GM19238 (cell line): Measurements from ENCODE around the gene GSC.

Experiments
- DNase-seq: peaks from one replicate; pipeline ENCODE4 v3.0.0; 2011; ENCODE audit warnings: low spot score; ENCODE audit not compliant: insufficient read length

Gene GSC

GRCh38 chr14:94771906-94772490 lies 2.1 kb upstream of the GSC start:
- no peak for DNase-seq

- no peak for DNase-seq
Observed at GRCh38 chr14:94771158-94771905, 1.4 kb upstream of the GSC start.

GRCh38 chr14:94770815-94771157 lies 873 bp upstream of the GSC start:
- DNase-seq, result no peak

- no peak for DNase-seq
Observed at GRCh38 chr14:94770251-94770749, 387 bp upstream of the GSC start.

- DNase-seq, result no peak
Observed at GRCh38 chr14:94768521-94769390, 1.2 kb downstream of the GSC start.

- no peak for DNase-seq
Observed at GRCh38 chr14:94768141-94768520, 1.8 kb downstream of the GSC start.

GRCh38 chr14:94767321-94767878 lies 2.5 kb downstream of the GSC start:
- DNase-seq, result no peak

- DNase-seq, result no peak
Observed at GRCh38 chr14:94764573-94764972, 5.3 kb downstream of the GSC start.

- DNase-seq, result no peak
Observed at GRCh38 chr14:94762431-94762830, 7.5 kb downstream of the GSC start.

GRCh38 chr14:94761997-94762377 lies 7.9 kb downstream of the GSC start:
- DNase-seq, result no peak

GRCh38 chr14:94761348-94761996 lies 8.4 kb downstream of the GSC start:
- no peak for DNase-seq

GRCh38 chr14:94756310-94756882 lies 13.5 kb downstream of the GSC start:
- no peak for DNase-seq

GRCh38 chr14:94754391-94754942 lies 15.4 kb downstream of the GSC start:
- DNase-seq, result no peak

GRCh38 chr14:94752591-94753436 lies 17.1 kb downstream of the GSC start:
- no peak for DNase-seq

GRCh38 chr14:94751956-94752355 lies 18.0 kb downstream of the GSC start:
- no peak for DNase-seq

- no peak for DNase-seq
Observed at GRCh38 chr14:94751321-94751720, 18.6 kb downstream of the GSC start.

GRCh38 chr14:94750371-94750770 lies 19.5 kb downstream of the GSC start:
- DNase-seq, result no peak

- no peak for DNase-seq
Observed at GRCh38 chr14:94748667-94749347, 21.1 kb downstream of the GSC start.

GRCh38 chr14:94747739-94748138 lies 22.2 kb downstream of the GSC start:
- DNase-seq, result no peak
